ENCODE results near the gene CDKAL1.

Gene CDKAL1

DNA sequence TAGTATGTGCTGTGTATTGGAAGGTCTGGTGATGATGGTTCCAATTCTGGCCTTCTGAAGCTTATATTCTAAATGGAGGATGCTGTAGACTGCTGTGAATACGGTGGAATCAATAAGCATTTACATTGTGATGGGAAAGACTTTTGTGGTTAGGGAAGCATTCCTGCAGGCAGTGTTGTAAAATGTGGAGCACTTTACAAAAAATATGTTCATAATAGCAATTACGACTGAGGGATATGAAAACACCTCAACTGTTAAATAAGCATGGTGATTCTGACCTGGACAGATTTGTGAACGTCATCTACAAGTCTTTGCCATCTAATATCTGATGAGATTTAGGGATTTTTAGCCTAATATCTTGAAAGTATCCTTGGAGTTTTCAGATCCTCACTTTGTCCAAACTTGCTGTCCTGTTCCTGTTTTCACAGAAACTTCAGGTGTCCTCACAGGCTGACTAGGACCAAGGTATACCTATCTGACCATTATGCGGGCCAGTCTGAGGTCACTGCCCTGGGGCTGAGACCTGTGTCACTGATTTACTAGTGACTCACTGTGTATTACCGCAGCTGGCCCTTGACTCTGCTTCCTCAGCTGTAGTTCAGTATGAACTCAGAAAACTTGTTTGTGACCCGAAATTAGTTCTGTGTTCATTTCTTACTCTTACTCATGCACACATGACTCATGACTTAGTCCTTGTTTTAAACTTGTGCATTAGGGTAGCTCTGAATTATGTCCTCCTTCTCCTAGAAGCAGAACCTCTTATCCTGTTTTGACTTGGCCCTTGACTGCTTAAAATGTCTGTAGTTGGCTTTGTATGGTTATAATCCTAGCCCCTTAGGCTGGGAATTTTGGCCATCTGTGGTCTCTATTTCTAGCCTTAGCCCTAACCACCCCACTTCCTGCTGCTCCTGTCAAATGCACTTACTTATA lies 343.0 kb downstream of the CDKAL1 start:
- DNase-seq (ENCODE audit: low spot score) = peak; percentile 77

DNA sequence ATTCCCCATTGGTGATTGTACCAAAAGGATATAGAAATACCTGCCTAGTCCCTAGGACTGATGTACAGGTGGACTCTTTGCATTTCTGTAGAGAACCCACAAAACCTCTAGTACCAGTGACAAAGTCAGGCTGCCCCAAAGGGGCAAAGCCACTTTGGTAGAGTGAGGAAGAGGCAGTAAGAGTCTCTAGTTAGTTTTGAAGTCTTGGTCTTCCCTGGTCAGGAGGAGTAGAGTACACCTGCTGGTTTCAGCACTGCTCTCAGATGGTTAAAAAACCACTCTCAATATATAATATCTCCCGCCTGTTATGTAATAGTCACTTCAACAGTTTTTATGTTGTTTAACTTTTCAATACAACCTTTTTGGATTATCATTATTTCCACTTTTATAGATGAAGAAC lies 344.9 kb downstream of the CDKAL1 start:
- no peak for DNase-seq (ENCODE audit: low spot score)

DNA sequence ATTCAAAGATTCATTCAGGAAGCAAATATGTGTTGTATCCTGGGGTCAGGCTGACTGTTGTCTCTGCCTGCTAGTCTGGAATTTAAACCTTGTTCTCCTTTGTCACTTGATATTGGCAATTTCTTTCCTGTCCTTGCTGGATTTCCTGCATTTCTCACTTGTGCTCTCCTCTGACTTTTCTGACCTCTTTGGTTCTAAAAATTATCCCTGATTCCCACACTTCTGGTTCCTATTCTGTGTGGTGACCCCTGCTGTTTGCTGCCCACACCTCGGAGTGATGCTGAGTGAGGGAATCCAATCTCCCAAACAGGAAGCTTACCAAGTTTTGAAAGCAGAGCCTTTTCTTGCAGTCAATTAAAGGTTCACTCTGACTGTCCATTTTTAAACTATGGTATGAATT lies 345.3 kb downstream of the CDKAL1 start:
- DNase-seq (ENCODE audit: low spot score) = no peak

DNA sequence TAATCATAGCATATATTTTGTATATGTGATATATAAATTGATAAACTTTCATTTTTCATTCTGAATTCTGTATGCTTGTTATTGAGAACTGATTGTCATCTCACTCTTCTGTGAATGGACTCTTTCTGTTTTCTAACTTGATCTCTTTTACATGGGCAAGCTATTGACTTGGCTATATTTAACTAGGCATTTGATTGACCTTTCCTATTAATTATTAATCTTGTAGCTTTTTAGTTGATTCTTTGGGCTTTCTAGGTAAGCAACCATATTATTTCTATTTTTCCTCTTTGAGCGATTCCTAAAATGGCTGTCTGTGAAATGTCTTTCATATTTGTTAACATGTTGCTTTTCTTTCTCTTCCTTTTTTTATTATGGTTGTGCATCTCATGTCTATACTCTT lies 347.1 kb downstream of the CDKAL1 start:
- no peak for DNase-seq (ENCODE audit: low spot score)

DNA sequence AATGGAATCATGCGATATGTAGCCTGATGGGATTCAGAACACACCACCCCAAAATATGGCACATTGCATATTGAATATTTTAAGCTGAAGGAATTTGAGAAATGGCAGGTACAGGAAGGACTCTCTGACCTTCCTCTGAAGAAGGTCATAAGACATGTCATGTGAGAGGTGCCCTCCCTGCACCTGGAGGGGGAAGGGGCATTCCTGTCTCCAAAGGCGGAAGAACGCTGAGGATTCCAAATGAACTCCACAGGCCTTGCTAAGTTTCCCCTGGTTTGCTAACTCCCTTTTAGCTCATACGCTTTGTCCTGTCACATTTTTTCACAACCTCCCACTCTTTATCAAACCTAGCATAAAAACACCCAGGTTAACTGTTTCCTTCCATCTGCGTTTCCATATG lies 347.8 kb downstream of the CDKAL1 start:
- no peak for DNase-seq (ENCODE audit: low spot score)

DNA sequence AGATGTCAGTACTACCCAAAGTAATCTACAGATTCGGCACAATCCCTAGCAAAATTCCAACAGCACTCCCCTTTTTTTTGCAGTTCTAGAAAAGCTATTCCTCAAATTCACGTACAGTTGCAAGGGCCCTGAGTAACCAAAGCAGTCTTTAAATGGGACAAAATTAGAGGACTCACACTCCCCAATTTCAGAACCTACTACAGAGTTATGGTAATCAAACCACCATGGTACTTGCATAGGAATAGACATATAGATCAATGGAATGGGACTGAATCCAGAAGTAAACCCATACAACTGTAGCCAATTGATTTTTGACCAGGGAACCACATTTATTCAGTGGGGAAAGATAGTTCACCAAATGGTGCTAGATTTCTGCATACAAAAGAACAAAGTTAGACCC lies 350.8 kb downstream of the CDKAL1 start:
- DNase-seq (ENCODE audit: low spot score) = no peak

DNA sequence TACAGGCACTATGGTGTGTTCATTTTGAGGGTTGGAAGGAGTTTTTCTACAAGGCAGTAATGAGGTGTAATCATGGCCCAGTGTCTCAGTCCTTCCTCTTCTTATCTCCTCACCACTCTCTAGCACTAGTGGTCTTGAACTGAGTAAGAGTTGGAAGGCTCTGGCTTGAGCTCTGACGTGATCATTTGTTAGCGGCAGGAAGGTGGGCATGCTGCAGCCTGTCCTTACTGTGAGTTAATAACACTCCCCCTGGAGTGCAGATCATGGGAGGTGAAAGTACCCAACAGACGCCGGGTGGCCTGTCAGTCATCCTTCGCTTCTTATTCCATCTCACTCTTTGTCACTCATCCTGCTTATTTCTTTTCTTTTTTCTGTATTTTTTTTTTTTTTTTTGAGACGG lies 356.9 kb downstream of the CDKAL1 start:
- DNase-seq (ENCODE audit: low spot score) = no peak

DNA sequence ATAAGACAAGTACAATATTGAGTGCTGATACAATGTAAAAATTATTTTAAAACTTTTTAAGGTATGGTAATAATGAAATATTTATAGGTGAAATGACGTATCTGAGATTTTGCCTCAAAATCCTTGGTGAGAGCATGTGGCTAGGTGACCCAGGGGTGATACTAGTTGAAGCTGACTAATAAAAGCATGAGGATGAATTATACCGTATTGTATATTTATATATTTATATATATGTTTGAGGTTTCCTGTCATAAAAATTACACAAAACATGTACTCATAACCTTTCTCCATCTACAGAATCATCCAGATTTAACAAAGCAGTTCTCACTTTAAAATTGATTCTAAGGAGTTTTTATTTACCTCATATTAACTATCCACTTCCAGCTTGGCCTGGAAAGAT lies 358.1 kb downstream of the CDKAL1 start:
- no peak for DNase-seq (ENCODE audit: low spot score)

DNA sequence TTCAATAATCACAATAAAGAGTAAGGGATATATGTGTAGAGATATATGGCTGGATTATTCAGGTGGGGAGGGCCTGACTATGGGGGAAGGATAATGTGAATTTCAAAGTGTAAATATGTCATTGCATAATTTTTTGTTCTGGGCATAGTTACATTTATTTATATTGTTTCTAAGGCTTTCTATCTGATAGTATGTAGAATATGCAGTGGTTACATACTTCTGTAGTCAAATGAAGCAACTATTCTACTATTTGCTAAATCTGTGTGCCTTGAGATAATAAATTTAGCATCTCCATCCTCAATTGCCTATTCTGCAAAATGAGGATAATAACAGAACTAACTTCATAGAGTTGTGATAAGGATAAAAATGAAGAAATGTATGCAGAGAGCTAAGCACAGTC lies 359.2 kb downstream of the CDKAL1 start:
- no peak for DNase-seq (ENCODE audit: low spot score)

DNA sequence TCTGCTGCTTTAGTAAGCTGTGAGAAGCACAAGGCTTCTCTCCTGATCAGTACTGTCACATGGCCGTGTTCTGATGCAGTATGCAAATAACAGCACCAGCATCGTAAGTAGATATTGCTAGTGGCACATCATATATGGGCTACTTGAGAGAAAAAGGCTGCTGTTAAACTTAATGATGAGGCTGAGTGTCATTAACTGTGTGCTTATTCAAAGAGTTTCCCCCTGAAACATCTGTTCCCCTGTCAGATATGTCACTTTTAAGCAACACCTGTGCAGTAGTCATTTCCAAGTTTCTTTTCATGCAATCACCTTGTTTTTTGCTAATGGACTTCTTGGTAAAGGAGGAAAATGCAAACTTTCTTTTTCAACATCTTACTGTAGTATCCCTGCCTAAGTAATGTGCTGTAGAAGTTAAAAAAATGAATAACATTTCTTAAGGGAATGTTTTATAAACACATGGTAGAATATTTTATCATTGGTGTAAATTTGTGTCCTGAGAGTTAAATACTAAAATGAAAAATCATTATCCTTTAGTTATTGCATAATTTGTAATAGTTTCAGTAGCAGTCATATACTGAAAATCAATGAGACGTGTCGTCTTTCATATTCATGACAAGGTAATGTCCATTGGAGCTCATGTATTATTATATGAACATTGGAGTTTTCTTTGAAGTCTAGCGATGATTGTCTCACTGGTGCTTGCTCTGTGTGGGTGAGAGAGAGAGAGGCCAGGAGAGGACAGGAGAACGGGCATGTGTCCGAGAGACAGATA lies 366.3 kb downstream of the CDKAL1 start:
- no peak for DNase-seq (ENCODE audit: low spot score)

DNA sequence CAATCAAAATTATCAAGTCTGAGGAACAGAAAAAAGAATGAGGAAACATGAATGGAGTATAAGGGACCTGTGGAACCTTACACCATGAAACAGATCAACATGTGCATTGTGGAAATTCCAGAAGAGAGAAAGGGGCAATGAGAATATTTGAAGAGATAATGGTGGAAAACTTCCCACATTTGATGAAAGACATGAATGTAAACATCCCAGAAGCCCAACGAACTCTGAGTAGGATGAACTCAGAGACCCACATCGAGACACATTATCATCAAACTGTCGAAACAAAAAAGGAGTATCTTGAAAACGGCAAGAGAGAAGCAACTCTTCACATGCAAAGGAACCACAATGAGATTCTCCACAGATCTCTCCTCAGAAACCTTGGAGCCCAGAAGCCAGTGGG lies 371.1 kb downstream of the CDKAL1 start:
- no peak for DNase-seq (ENCODE audit: low spot score)

DNA sequence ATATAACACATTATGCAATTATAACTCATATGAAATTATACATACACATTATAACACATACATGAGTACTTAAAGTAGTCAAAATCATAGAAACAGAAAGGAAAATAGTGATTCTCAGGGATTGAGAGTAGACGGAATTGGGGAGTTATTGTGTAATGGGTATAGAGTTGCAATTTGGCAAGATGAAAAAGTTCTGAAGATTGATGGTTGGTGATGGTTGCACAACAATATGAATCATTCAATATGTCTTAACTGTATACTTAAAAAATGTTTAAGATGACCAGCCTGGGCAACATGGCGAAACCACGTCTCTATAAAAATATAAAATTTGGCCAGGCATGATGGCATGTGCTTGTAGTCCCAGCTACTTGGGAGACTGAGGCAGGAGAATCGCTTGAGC lies 372.7 kb downstream of the CDKAL1 start:
- no peak for DNase-seq (ENCODE audit: low spot score)

DNA sequence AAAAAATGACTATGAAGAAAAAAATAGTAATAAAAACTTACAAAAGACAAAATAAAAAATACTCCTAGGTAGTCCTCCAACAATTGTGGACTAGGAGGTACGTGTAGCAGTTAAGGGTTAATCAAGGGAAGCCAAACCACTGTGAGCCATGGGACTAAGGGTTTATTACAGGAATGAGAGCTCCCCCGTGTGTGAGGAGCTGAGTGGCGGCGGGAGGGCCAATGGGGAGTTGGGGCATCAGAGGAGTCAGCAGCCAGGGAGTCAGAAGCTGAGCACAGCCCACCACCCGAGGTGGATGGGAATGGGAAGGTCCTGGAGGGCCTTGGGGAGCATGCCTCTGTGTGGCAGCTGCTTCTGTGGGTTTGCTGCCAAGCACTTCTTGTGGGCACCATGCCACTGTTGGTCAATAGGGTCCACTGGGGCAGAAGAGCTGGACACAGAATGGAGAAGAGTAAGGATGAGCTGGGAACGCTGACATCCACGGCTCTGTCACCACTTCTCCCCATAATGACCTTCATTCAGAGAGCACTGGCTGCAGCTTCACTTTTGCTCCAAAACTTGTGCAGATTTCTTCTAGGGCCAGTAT lies 373.3 kb downstream of the CDKAL1 start:
- no peak for DNase-seq (ENCODE audit: low spot score)

DNA sequence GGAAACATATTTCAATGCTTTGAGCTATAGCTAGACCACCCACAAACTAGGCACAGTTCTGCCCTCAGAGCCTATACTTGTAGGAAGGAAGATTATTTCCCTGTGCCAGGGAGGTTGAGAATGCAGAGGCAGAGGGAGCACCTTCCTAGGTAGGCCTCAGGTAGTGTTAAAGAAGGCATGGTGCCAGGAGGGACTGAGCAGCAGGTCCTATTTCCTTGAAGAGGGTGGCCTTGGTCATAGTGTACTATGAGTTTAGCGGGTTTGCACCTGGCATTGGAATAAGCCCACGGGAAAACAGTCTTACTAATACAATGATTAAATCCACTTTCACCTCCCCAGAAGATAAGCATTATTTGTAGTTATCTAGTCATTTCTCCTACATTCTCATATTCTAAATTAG lies 375.4 kb downstream of the CDKAL1 start:
- DNase-seq (ENCODE audit: low spot score) = no peak

DNA sequence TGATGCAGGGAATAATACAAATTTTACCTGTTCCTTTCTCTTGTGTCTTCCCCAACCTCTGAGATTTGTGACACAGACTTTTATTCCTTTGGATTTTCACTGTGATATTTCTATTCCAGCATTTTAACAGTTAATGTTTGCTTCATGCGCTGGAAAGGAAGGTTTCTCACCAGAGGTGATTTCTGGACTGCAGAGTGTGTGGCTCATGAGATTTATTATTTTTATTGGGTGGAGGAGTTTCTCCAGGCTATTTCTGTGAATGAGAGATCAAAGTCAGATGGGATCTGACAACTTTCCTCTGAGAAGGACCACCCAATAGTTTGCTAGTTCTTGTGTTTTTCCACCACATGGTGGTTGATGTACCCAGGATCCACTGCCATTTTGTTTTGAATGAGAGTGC lies 377.5 kb downstream of the CDKAL1 start:
- no peak for DNase-seq (ENCODE audit: low spot score)

DNA sequence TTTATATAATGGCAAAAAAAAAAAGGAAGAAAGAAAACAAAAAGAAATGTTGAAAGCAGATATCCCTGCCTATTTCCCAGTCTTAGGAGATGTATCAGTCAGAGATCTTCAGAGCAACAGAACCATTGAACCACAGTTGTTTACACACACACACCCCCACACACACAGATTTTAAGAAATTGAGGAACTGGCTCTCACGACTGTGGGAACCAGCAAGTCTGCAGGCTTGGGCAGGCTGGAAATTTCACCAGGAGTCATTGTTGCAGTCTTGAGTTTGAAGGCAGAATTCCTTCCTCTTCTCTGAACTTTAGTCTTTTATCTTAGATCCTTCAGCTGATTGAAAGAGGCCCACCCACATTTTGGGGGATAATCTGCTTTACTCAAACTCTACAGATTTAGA lies 380.9 kb downstream of the CDKAL1 start:
- DNase-seq (ENCODE audit: low spot score) = no peak

DNA sequence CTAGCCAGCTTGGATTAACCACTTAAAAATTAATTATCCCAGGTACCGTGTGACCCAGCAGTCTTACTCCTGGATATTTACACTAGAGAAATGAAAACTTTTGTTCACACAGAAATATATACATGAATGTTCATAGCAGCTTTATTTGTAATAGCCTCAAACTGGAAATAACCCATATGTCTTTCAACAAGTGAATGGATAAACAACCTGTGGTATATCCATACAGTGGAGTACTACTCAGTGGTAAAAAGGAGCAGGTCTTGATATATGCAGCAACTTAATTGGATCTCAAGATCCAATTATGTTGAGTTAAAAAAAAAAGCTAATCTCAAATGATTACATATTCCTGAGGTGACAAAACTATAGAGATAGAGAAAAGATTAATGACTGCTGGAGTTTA lies 381.4 kb downstream of the CDKAL1 start:
- DNase-seq (ENCODE audit: low spot score) = no peak

DNA sequence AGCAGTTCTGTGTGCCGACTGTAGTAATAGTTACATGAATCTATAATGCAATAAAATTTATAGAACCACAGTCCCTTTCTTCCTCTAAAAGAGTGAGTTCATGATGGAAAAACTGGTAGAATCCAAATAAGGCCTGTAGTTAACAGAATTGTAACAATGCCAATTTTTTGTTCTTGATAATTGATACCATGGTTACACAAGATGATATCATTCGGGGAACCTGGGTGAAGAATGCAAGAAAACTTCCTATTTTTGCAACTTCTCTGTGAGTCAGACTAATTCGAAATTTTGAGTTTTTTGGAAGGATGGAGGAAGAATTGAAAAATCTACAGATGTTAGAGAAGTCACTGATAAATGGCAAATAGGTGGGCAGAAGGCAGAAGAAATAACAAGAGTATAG lies 381.8 kb downstream of the CDKAL1 start:
- no peak for DNase-seq (ENCODE audit: low spot score)

DNA sequence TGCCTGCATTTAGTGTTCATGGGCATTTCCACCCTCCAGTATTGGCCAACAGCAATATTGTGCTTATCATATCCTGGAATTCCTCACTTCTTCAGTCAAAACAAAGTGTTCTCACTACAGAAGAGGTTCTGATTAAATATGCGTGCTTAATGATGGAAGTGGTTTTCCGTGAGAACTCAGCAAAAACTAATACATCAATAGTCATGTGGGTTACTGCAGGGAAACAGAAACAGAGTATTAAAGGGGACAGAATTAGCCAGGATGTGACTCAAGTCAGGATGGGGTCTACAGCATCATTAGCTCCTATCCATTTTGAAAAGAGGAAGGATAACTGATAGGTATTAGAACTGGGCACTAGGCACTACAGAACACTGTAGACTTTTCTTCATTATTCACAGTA lies 384.6 kb downstream of the CDKAL1 start:
- no peak for DNase-seq (ENCODE audit: low spot score)

DNA sequence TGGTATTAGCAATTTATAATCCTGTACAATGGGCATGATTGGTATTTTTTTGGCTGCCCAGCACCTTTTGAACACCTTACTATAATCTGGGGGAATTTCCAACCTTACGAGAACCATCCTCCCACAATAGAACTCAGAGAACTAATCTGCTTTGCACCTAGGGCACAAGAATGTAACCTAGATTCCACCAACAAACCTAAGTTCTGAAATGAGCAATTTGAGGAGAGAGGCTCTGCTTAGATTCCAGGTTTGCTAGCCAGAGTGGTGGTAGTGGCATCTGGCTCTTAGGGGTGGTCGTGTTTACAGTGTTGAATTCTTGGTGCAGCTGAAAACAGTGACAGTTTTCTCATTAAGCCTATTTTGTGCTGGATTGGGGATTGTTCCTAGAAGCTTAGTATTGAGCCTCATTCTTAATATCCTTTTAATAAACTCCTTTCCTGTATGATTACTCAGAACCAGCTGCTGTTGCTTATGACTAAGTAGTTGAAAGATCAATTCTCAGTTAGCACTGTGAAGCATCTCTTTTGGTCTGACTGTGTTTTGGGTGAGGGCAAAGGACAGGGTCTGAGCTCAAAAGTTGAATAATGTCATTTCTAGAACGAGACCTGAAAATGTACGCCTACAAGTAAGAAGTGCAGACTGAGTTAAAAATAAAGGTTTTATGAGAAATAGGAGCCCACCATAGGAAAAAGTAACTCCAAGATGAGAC lies 385.6 kb downstream of the CDKAL1 start:
- DNase-seq (ENCODE audit: low spot score) = peak; percentile 8

DNA sequence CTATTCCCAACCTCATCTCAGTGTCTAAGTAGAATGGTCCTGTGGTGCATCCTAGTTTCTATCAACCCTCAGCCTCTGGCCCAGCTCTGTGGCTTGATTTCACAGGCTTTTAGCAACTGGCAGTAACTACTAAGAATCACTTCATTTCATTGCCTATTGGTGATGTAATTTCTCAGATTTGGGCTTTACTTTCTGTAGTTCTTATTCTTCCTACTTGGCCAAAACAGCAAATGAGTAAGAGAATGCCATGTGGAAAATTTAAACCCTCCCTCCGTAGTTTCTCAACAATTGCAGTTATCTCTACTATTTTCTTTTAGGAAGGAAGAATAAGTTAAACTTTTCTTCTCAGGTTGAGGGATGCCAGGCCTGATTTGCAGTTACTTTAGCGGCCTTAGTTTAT lies 387.3 kb downstream of the CDKAL1 start:
- DNase-seq (ENCODE audit: low spot score) = peak; percentile 7

DNA sequence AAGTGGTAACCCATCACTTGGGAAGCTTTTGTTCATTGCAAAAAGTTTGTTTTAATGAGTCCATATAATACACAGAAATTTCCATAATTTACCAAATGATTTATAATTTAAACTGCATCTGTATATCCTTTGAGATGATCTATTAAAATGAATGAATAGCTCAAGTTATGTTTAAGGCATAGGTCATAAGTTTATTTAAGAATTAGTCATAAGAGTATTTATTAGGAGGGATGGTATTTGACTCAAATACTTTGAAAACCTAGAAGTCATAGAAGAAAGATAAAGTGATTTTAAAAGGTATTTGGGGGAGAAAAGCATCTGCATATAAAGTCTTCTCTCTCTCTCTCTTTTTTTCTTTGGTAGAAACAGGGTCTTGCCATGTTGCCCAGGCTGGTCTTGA lies 388.5 kb downstream of the CDKAL1 start:
- DNase-seq (ENCODE audit: low spot score) = no peak
